ENCODE results near the gene RPGRIP1L.

- TF ChIP-seq POLR2A (IDR thresholded peaks at IDR 0.05) (no peak), CTCF (IDR thresholded peaks at IDR 0.05) (peak in 5 of 7 experiments; percentile 44 to 72 (median 47)), EP300 (IDR thresholded peaks at IDR 0.05) (no peak)
Measured at GRCh38 chr16:53549970-53550690, 153.5 kb downstream of the RPGRIP1L start.
